Lung (tissue), 12 donors: Measurements from ENCODE around the gene MLIP. TPM values are rescaled to one million over a fixed set of nuclear protein-coding genes. Genes with fewer than 3 reads are reported as not detected.

Source experiments
- ATAC-seq: fragments of 200-7000 bp; cut with Tn5 transposase; one replicate; pipeline ENCODE4 v1.9.1; 2020; ENCODE audit warnings: moderate number of reproducible peaks; ENCODE audit not compliant: insufficient read depth, low FRiP score
- DNase-seq, 3 donors: peaks; one replicate each; pipeline ENCODE4 v3.0.0-alpha.2; 2013 to 2017
- H3K27ac ChIP-seq, 2 donors: one replicate each; pipeline ENCODE4 v1.5.1; 2013; ENCODE audit warnings: mild to moderate bottlenecking in 2 of 2, moderate library complexity in 2 of 2, control low read depth in 1 of 2, inconsistent platforms in 1 of 2, low read depth in 1 of 2, low read length in 1 of 2
- H3K27me3 ChIP-seq, 3 donors: one replicate each; pipeline ENCODE4 v1.5.1; 2013; ENCODE audit warnings: low read length in 2 of 3; ENCODE audit not compliant: control insufficient read depth in 3 of 3, insufficient read depth in 3 of 3
- H3K36me3 ChIP-seq, 4 donors: one replicate each; pipeline ENCODE4 v1.5.1; 2013; ENCODE audit warnings: low read length in 4 of 4, mild to moderate bottlenecking in 1 of 4, moderate library complexity in 1 of 4; ENCODE audit not compliant: control insufficient read depth in 4 of 4, insufficient read depth in 4 of 4
- H3K4me1 ChIP-seq, 5 donors: one replicate each; pipeline ENCODE4 v1.5.1; 2013; ENCODE audit warnings: low read length in 5 of 5, mild to moderate bottlenecking in 2 of 5, moderate library complexity in 1 of 5; ENCODE audit not compliant: control insufficient read depth in 5 of 5, insufficient read depth in 5 of 5
- H3K4me3 ChIP-seq: one replicate; pipeline ENCODE4 v1.5.1; 2013; ENCODE audit warnings: mild to moderate bottlenecking, control low read depth, moderate library complexity
- H3K9ac ChIP-seq, 2 donors: one replicate each; pipeline ENCODE4 v1.5.1; 2013; ENCODE audit warnings: low read length in 2 of 2, control low read depth in 1 of 2; ENCODE audit not compliant: insufficient read depth in 1 of 2
- H3K9me3 ChIP-seq, 4 donors: one replicate each; pipeline ENCODE4 v1.5.1; 2013; ENCODE audit warnings: low read length in 3 of 4, mild to moderate bottlenecking in 1 of 4, moderate library complexity in 1 of 4; ENCODE audit not compliant: control insufficient read depth in 4 of 4, insufficient read depth in 3 of 4
- WGBS, 2 donors: extraction: QIAGEN DNeasy Blood & Tissue Kit; methylation state at CpG; one replicate each; pipeline ENCODE4 v1.1.7; 2013; 5-methylcytosine and 5-hydroxymethylcytosine counted together
- polyA plus RNA-seq, 2 donors: library from polyadenylated mRNA; stranded (reverse); fragments of 200-250 nt; gene quantifications; one replicate each; pipeline ENCODE4 v1.2.1, GENCODE V29; 2013
- total RNA-seq, 2 donors: library from RNA; depleted of rRNA in 1 of 2; stranded (reverse); fragments of >200 nt in 1 of 2; gene quantifications; one replicate each; pipeline ENCODE4 v1.2.1, GENCODE V29; 2014 to 2021
- TF ChIP-seq, protein P1 (sequence below): IDR thresholded peaks from 2 replicates; pipeline ENCODE4 v1.5.1; 2012; ENCODE audit warnings: mild to moderate bottlenecking; ENCODE audit errors: control extremely low read depth, extremely low read depth
- donor health status: control.
- donor health status: control.
- donor health status: Bipolar disorder and iron deficiency.
- donor health status: healthy.
- donor health status: DM: yes; HTN: yes; CAD: no.

Gene MLIP
- total and polyA plus RNA-seq, 4 donors: 0.16 to 1.3 (median 0.35) TPM

DNA sequence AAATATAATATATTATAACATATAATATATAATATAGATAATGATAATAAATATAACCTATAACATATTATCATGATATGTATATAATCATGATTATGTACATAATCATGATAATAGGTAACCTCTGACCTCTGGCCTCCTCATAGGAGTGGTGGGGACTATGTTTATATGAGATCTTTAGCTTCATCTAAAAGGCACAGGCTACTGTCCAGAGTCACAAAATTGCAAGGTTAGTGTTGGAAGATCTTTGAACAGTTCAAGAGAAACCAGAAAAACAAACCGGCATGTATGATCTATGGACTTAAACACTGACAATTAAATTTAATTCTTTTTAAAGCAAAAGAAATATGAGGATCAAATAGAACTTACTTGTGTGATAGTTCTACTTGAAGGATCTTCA lies 141.3 kb downstream of the MLIP start:
- Histone ChIP-seq H3K4me1 (peaks cover 0 to 7% (median 0%) of the 10 kb centered on the region in 5 donors), H3K27ac (no peak overlapping the region), H3K9me3 (no peaks in the 10 kb centered on the region), H3K4me3 (no peak overlapping the region), H3K36me3 (peaks cover 0 to 3% (median 0%) of the 10 kb centered on the region in 4 donors), H3K9ac (no peak overlapping the region), H3K27me3 (no peaks in the 10 kb centered on the region)
- ATAC-seq (no peak), DNase-seq (no peak)
- 93 to 97% methylated on average over 1 of the region's 1 CpG for WGBS, 2 donors
- TF ChIP-seq, protein P1, sequence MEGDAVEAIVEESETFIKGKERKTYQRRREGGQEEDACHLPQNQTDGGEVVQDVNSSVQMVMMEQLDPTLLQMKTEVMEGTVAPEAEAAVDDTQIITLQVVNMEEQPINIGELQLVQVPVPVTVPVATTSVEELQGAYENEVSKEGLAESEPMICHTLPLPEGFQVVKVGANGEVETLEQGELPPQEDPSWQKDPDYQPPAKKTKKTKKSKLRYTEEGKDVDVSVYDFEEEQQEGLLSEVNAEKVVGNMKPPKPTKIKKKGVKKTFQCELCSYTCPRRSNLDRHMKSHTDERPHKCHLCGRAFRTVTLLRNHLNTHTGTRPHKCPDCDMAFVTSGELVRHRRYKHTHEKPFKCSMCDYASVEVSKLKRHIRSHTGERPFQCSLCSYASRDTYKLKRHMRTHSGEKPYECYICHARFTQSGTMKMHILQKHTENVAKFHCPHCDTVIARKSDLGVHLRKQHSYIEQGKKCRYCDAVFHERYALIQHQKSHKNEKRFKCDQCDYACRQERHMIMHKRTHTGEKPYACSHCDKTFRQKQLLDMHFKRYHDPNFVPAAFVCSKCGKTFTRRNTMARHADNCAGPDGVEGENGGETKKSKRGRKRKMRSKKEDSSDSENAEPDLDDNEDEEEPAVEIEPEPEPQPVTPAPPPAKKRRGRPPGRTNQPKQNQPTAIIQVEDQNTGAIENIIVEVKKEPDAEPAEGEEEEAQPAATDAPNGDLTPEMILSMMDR: no peak

DNA sequence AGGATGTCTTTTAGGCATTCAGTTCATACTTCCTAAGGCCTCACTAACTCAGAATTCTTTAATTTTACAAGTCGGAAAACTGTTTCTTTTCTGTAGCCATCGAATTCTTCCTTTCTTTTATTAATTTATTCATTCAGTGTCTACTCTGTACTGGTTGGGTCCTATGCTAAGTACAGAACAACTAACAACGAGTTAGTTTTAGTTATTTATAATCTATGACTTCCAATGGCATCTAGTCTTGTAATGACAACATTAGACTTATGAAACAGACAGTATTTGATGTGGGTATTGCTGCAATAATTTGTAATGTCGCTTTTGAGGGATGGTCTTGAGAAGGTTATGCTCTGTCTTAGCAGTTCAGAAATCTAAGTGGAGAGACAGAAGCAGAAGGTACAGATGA lies 141.7 kb downstream of the MLIP start:
- H3K9ac ChIP-seq: no peak overlapping the region
- DNase-seq: no peak
- H3K9me3 ChIP-seq: no peaks in the 10 kb centered on the region
- H3K4me3 ChIP-seq: no peak overlapping the region
- H3K27me3 ChIP-seq: no peaks in the 10 kb centered on the region
- H3K36me3 ChIP-seq: peaks cover 0 to 3% (median 0%) of the 10 kb centered on the region in 4 donors
- no peak overlapping the region for H3K27ac ChIP-seq
- TF ChIP-seq, protein P1: no peak
- 89 to 90% methylated on average over 4 of the region's 4 CpGs for WGBS, 2 donors
- ATAC-seq: no peak
- H3K4me1 ChIP-seq: peaks cover 0 to 8% (median 0%) of the 10 kb centered on the region in 5 donors

DNA sequence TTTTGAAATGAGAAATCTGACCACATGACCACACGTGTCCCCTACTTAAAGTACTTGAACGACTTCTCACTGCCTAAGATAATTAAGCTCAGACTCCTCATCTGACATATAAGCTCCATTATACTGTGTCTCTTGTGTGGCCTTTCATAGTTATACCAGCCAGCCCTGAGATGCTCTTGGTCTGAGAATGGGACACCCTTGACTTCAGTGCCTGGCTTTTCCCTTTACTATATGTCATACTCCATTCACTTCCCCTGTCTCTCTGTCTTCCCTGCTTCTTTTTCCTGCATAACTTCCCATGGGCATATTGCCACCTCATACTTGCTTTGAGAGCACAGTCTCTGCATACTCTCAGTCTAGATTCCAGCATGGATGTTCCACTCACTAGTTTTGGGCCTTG lies 143.6 kb downstream of the MLIP start:
- DNase-seq (no peak), ATAC-seq (no peak)
- Histone ChIP-seq H3K27ac (peak overlapping the region in 1 of 2 donors; percentile 85), H3K27me3 (no peaks in the 10 kb centered on the region), H3K36me3 (peaks cover 0 to 1% (median 0%) of the 10 kb centered on the region in 4 donors), H3K4me3 (no peak overlapping the region), H3K9ac (no peak overlapping the region), H3K9me3 (no peaks in the 10 kb centered on the region), H3K4me1 (peaks cover 0 to 8% (median 0%) of the 10 kb centered on the region in 5 donors)
- TF ChIP-seq, protein P1: no peak
- 66 to 77% methylated on average over 2 of the region's 2 CpGs for WGBS, 2 donors

DNA sequence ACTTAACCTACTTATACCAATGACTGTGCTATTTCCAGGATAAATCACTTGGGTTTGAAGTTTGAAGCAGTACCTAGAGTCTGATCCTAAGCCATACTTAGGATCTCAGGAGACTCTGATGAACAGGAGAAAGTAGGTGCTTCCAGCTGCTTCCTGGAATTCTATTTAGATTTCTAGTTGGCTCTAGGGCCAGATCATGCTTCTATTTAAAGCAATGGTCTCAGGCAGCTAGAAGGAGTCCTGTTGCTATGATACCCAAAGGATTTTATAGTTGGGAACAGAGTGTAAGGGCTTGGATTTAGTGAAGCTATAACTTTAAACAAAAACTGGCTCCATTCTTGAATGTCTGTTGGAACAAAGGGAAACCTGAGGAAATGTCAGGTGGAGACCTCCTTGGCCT lies 144.6 kb downstream of the MLIP start:
- no peak overlapping the region for H3K9ac ChIP-seq
- ATAC-seq: no peak

More for the DNA sequence above, 144.6 kb downstream of the MLIP start:
- no peaks in the 10 kb centered on the region for H3K36me3 ChIP-seq
- no peaks in the 10 kb centered on the region for H3K27me3 ChIP-seq
- no peak overlapping the region for H3K4me3 ChIP-seq
- H3K4me1 ChIP-seq: peaks cover 0 to 8% (median 0%) of the 10 kb centered on the region in 5 donors
- H3K27ac ChIP-seq: peak overlapping the region in 1 of 2 donors; percentile 90
- H3K9me3 ChIP-seq: no peaks in the 10 kb centered on the region
- peak in 1 of 3 donors; percentile 5 for DNase-seq
- TF ChIP-seq, protein P1: no peak
